GM06990 (cell line): ENCODE results near the gene METTL27.
"Not testable (repeated sequence)": the region's sequence is repeated elsewhere in the genome, so short reads cannot be mapped to it uniquely, and the experiment has no call there.

ENCODE experiments used
- DNase-seq: peaks from one replicate; pipeline ENCODE4 v3.0.0-alpha.2; 2011; ENCODE audit not compliant: insufficient read length; ENCODE audit errors: extremely low read depth
- H3K27me3 ChIP-seq: replicated peaks from 2 replicates; pipeline ENCODE4 v1.6.0; 2011; ENCODE audit warnings: low read length; ENCODE audit not compliant: control insufficient read depth, insufficient read depth
- H3K36me3 ChIP-seq: 2 replicates; pipeline ENCODE4 v1.5.1; 2011; ENCODE audit warnings: low read length; ENCODE audit not compliant: control insufficient read depth, insufficient read depth
- H3K4me3 ChIP-seq: replicated peaks from 2 replicates; pipeline ENCODE4 v1.5.1; 2011; ENCODE audit warnings: low read depth, mild to moderate bottlenecking, control low read depth, low read length
- TF ChIP-seq, protein P1 (sequence below): IDR thresholded peaks from 2 replicates; pipeline ENCODE4 v1.5.1; 2011; ENCODE audit warnings: low read length, control low read depth, mild to moderate bottlenecking, inconsistent platforms; ENCODE audit not compliant: insufficient read depth, poor library complexity, severe bottlenecking

METTL27 gene

GRCh38 chr7:73838642-73839041, 3.7 kb downstream of the METTL27 start:
- no peaks in the 10 kb centered on the region for H3K36me3 ChIP-seq
- H3K4me3 ChIP-seq, result no peak overlapping the region
- TF ChIP-seq, protein P1, sequence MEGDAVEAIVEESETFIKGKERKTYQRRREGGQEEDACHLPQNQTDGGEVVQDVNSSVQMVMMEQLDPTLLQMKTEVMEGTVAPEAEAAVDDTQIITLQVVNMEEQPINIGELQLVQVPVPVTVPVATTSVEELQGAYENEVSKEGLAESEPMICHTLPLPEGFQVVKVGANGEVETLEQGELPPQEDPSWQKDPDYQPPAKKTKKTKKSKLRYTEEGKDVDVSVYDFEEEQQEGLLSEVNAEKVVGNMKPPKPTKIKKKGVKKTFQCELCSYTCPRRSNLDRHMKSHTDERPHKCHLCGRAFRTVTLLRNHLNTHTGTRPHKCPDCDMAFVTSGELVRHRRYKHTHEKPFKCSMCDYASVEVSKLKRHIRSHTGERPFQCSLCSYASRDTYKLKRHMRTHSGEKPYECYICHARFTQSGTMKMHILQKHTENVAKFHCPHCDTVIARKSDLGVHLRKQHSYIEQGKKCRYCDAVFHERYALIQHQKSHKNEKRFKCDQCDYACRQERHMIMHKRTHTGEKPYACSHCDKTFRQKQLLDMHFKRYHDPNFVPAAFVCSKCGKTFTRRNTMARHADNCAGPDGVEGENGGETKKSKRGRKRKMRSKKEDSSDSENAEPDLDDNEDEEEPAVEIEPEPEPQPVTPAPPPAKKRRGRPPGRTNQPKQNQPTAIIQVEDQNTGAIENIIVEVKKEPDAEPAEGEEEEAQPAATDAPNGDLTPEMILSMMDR, result no peak
- H3K27me3 ChIP-seq, result no peaks in the 10 kb centered on the region
- no peak for DNase-seq

- H3K27me3 ChIP-seq, H3K4me3 ChIP-seq, DNase-seq, H3K36me3 ChIP-seq: not testable (repeated sequence)
Measured at GRCh38 chr7:73837167-73837566, 5.1 kb downstream of the METTL27 start.

GRCh38 chr7:73834626-73835191, 7.6 kb downstream of the METTL27 start:
- no peak for DNase-seq
- Histone ChIP-seq H3K27me3 (no peaks in the 10 kb centered on the region), H3K4me3 (no peak overlapping the region), H3K36me3 (no peaks in the 10 kb centered on the region)
- TF ChIP-seq, protein P1, result no peak

DNA sequence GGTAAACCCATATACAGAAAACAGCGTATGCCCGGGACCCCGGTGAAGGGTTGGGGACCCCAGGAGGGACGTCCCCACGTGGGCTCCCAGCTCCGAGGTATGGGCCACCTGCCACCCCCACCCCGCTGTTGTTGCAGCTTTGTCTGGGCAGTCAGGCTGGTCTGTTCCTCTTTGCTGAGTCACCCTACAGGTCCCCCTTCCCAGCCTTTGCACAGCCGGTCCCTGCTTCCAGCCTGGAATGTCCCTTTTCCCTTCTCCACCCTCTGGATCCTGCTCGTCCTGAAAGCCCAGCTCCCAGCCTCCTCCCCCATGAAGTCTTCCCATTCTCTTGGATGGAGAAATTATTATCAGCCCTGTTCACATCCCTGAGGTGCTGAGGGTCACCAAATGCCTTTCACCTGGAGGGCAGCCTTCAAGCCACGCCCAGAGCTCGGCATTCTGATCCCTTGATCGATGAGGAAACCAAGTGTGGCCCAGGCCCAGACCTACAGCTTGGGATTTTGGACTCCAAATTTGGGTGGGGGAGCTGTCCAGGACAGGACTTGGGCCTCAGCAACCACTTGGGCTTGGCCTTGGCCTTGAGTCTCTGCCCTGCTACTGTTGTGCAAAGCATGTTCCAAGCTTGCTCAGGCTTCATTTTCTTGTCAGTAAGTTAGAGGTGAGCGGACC, 8.9 kb downstream of the METTL27 start:
- TF ChIP-seq, protein P1, result no peak
- H3K27me3 ChIP-seq, result no peaks in the 10 kb centered on the region
- DNase-seq, result no peak
- H3K4me3 ChIP-seq, result no peak overlapping the region
- no peaks in the 10 kb centered on the region for H3K36me3 ChIP-seq

- TF ChIP-seq, protein P1, result no peak
- Histone ChIP-seq H3K36me3 (no peaks in the 10 kb centered on the region), H3K4me3 (no peak overlapping the region), H3K27me3 (no peaks in the 10 kb centered on the region; the same call in 1 of the 2 replicates)
- no peak for DNase-seq
Measured at GRCh38 chr7:73832806-73833205, 9.5 kb downstream of the METTL27 start.

DNA sequence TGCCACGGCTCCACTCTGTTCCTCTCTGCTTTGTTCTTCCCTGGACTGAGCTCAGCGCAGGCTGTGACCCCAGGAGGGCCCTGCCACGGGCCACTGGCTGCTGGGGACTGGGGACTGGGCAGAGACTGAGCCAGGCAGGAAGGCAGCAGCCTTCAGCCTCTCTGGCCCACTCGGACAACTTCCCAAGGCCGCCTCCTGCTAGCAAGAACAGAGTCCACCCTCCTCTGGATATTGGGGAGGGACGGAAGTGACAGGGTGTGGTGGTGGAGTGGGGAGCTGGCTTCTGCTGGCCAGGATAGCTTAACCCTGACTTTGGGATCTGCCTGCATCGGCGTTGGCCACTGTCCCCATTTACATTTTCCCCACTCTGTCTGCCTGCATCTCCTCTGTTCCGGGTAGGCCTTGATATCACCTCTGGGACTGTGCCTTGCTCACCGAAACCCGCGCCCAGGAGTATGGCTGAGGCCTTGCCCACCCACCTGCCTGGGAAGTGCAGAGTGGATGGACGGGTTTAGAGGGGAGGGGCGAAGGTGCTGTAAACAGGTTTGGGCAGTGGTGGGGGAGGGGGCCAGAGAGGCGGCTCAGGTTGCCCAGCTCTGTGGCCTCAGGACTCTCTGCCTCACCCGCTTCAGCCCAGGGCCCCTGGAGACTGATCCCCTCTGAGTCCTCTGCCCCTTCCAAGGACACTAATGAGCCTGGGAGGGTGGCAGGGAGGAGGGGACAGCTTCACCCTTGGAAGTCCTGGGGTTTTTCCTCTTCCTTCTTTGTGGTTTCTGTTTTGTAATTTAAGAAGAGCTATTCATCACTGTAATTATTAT, 10.3 kb downstream of the METTL27 start:
- TF ChIP-seq, protein P1, result no peak
- Histone ChIP-seq H3K36me3 (no peaks in the 10 kb centered on the region), H3K4me3 (no peak overlapping the region), H3K27me3 (no peaks in the 10 kb centered on the region; the same call in 1 of the 2 replicates)
- no peak for DNase-seq
